ENCODE measurements around the gene MCF2L.

Gene MCF2L

GRCh38 chr13:113046883-113047244 is 77.8 kb downstream of the MCF2L start:
- Histone ChIP-seq H3K36me3 (ENCODE audit: control insufficient read depth in 2 of 2, insufficient read depth in 2 of 2, low read length in 2 of 2) (peaks cover 5 to 9% of the 10 kb centered on the region in 2 donors), H3K9me3 (ENCODE audit: control insufficient read depth in 2 of 2, low read length in 2 of 2) (no peaks in the 10 kb centered on the region), H3K27ac (ENCODE audit: low read depth in 2 of 2, low read length in 2 of 2) (no peak overlapping the region), H3K9ac (ENCODE audit: low read depth in 1 of 2, low read length in 2 of 2) (no peak overlapping the region), H3K4me1 (ENCODE audit: control insufficient read depth in 2 of 2, insufficient read depth in 2 of 2, low read length in 2 of 2) (peaks cover 0 to 2% of the 10 kb centered on the region in 2 donors), H3K27me3 (ENCODE audit: control insufficient read depth in 2 of 2, insufficient read depth in 2 of 2, low read length in 2 of 2) (no peaks in the 10 kb centered on the region), H3K4me3 (ENCODE audit: low read length in 2 of 2) (no peak overlapping the region)

- H3K27ac ChIP-seq (ENCODE audit: low read depth in 2 of 2, low read length in 2 of 2), result no peak overlapping the region
- peaks cover 0 to 2% of the 10 kb centered on the region in 2 donors for H3K4me1 ChIP-seq (ENCODE audit: control insufficient read depth in 2 of 2, insufficient read depth in 2 of 2, low read length in 2 of 2)
- no peaks in the 10 kb centered on the region for H3K9me3 ChIP-seq (ENCODE audit: control insufficient read depth in 2 of 2, low read length in 2 of 2)
- peaks cover 5 to 9% of the 10 kb centered on the region in 2 donors for H3K36me3 ChIP-seq (ENCODE audit: control insufficient read depth in 2 of 2, insufficient read depth in 2 of 2, low read length in 2 of 2)
- H3K4me3 ChIP-seq (ENCODE audit: low read length in 2 of 2), result no peak overlapping the region
- no peak overlapping the region for H3K9ac ChIP-seq (ENCODE audit: low read depth in 1 of 2, low read length in 2 of 2)
- no peaks in the 10 kb centered on the region for H3K27me3 ChIP-seq (ENCODE audit: control insufficient read depth in 2 of 2, insufficient read depth in 2 of 2, low read length in 2 of 2)
Measured at GRCh38 chr13:113047587-113047986, 78.6 kb downstream of the MCF2L start.

- Histone ChIP-seq H3K27me3 (ENCODE audit: control insufficient read depth in 2 of 2, insufficient read depth in 2 of 2, low read length in 2 of 2) (no peaks in the 10 kb centered on the region), H3K4me3 (ENCODE audit: low read length in 2 of 2) (no peak overlapping the region), H3K4me1 (ENCODE audit: control insufficient read depth in 2 of 2, insufficient read depth in 2 of 2, low read length in 2 of 2) (peaks cover 0 to 2% of the 10 kb centered on the region in 2 donors), H3K9me3 (ENCODE audit: control insufficient read depth in 2 of 2, low read length in 2 of 2) (no peaks in the 10 kb centered on the region), H3K9ac (ENCODE audit: low read depth in 1 of 2, low read length in 2 of 2) (no peak overlapping the region), H3K36me3 (ENCODE audit: control insufficient read depth in 2 of 2, insufficient read depth in 2 of 2, low read length in 2 of 2) (peaks cover 5 to 13% of the 10 kb centered on the region in 2 donors), H3K27ac (ENCODE audit: low read depth in 2 of 2, low read length in 2 of 2) (no peak overlapping the region)
Measured at GRCh38 chr13:113048766-113049165, 79.8 kb downstream of the MCF2L start.

DNA sequence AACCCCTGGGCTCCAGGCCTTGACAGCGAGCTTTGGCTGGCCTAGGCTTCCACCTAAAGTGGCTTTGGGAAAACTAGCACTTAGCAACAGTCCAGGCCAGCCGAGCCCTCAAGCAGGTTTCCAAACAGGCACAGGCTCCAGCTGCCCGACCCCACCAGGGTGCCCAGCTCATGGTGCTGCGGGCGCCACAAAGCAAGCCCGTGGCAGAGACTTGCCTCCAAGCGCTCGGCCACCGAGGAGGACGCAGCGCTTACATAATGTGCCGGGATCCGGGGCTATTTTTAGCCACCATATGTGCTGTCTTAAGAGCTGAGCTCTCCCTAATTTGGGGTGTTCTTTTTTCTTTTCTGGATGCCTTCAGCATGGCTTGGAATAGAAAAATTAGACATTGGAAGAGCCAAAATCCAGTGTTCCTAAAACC is 80.5 kb downstream of the MCF2L start:
- Histone ChIP-seq H3K27me3 (ENCODE audit: control insufficient read depth in 2 of 2, insufficient read depth in 2 of 2, low read length in 2 of 2) (no peaks in the 10 kb centered on the region), H3K9me3 (ENCODE audit: control insufficient read depth in 2 of 2, low read length in 2 of 2) (no peaks in the 10 kb centered on the region), H3K27ac (ENCODE audit: low read depth in 2 of 2, low read length in 2 of 2) (no peak overlapping the region), H3K4me1 (ENCODE audit: control insufficient read depth in 2 of 2, insufficient read depth in 2 of 2, low read length in 2 of 2) (peaks cover 0 to 2% of the 10 kb centered on the region in 2 donors), H3K9ac (ENCODE audit: low read depth in 1 of 2, low read length in 2 of 2) (no peak overlapping the region), H3K4me3 (ENCODE audit: low read length in 2 of 2) (no peak overlapping the region), H3K36me3 (ENCODE audit: control insufficient read depth in 2 of 2, insufficient read depth in 2 of 2, low read length in 2 of 2) (peaks cover 5 to 10% of the 10 kb centered on the region in 2 donors)

GRCh38 chr13:113049981-113050380 is 81.0 kb downstream of the MCF2L start:
- Histone ChIP-seq H3K27ac (ENCODE audit: low read depth in 2 of 2, low read length in 2 of 2) (no peak overlapping the region), H3K9ac (ENCODE audit: low read depth in 1 of 2, low read length in 2 of 2) (no peak overlapping the region)

DNA sequence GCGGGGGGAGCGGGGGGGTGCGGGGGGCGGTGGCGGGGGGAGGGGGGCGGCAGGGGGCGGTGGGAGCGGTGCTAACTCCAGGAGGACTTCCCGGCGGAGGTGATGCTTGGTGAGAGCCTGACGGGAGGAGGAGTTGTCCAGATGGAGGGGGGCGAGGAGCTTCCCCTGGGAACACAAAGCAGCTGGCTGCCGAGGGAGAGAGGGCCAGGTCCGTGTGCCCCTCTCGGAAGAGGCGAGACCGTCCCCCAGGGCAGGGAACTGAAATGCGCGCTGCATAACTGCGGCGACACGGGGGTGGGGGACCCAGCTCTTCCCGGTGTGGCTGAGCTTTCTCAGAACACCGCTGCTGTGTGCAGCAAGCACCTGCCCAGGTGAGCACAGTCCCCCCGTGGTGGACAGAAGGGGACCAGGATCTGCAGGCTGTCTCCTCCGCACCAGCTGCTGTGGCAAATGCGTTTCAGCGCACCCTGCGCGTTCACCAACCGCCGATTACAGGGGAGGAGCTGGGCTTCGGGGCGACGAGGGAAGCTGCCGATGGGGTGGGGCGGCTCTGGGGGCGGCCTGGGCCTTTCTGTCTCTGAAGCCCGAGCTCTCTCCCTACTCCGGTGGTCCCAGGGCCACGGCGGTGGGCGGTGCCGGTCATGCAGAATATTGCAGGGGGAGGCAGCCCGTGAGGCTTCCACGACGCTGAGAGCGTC is 81.9 kb downstream of the MCF2L start:
- H3K36me3 ChIP-seq (ENCODE audit: control insufficient read depth in 2 of 2, insufficient read depth in 2 of 2, low read length in 2 of 2), result peaks cover 5 to 8% of the 10 kb centered on the region in 2 donors
- no peaks in the 10 kb centered on the region for H3K27me3 ChIP-seq (ENCODE audit: control insufficient read depth in 2 of 2, insufficient read depth in 2 of 2, low read length in 2 of 2)
- H3K27ac ChIP-seq (ENCODE audit: low read depth in 2 of 2, low read length in 2 of 2), result no peak overlapping the region
- no peak overlapping the region for H3K4me3 ChIP-seq (ENCODE audit: low read length in 2 of 2)
- no peaks in the 10 kb centered on the region for H3K9me3 ChIP-seq (ENCODE audit: control insufficient read depth in 2 of 2, low read length in 2 of 2)
- peaks cover 0 to 2% of the 10 kb centered on the region in 2 donors for H3K4me1 ChIP-seq (ENCODE audit: control insufficient read depth in 2 of 2, insufficient read depth in 2 of 2, low read length in 2 of 2)
- H3K9ac ChIP-seq (ENCODE audit: low read depth in 1 of 2, low read length in 2 of 2), result no peak overlapping the region

More at GRCh38 chr13:113049981-113050380, 81.0 kb downstream of the MCF2L start:
- no peaks in the 10 kb centered on the region for H3K9me3 ChIP-seq (ENCODE audit: control insufficient read depth in 2 of 2, low read length in 2 of 2)
- peaks cover 5 to 8% of the 10 kb centered on the region in 2 donors for H3K36me3 ChIP-seq (ENCODE audit: control insufficient read depth in 2 of 2, insufficient read depth in 2 of 2, low read length in 2 of 2)
- no peaks in the 10 kb centered on the region for H3K27me3 ChIP-seq (ENCODE audit: control insufficient read depth in 2 of 2, insufficient read depth in 2 of 2, low read length in 2 of 2)
- no peak overlapping the region for H3K4me3 ChIP-seq (ENCODE audit: low read length in 2 of 2)
- H3K4me1 ChIP-seq (ENCODE audit: control insufficient read depth in 2 of 2, insufficient read depth in 2 of 2, low read length in 2 of 2), result peaks cover 0 to 2% of the 10 kb centered on the region in 2 donors

- no peaks in the 10 kb centered on the region for H3K9me3 ChIP-seq (ENCODE audit: control insufficient read depth in 2 of 2, low read length in 2 of 2)
- H3K27me3 ChIP-seq (ENCODE audit: control insufficient read depth in 2 of 2, insufficient read depth in 2 of 2, low read length in 2 of 2), result no peaks in the 10 kb centered on the region
- peaks cover 0 to 2% of the 10 kb centered on the region in 2 donors for H3K4me1 ChIP-seq (ENCODE audit: control insufficient read depth in 2 of 2, insufficient read depth in 2 of 2, low read length in 2 of 2)
- peaks cover 5 to 8% of the 10 kb centered on the region in 2 donors for H3K36me3 ChIP-seq (ENCODE audit: control insufficient read depth in 2 of 2, insufficient read depth in 2 of 2, low read length in 2 of 2)
- H3K9ac ChIP-seq (ENCODE audit: low read depth in 1 of 2, low read length in 2 of 2), result no peak overlapping the region
- H3K4me3 ChIP-seq (ENCODE audit: low read length in 2 of 2), result no peak overlapping the region
- H3K27ac ChIP-seq (ENCODE audit: low read depth in 2 of 2, low read length in 2 of 2), result no peak overlapping the region
Measured at GRCh38 chr13:113051641-113052040, 82.6 kb downstream of the MCF2L start.

GRCh38 chr13:113052206-113052605 is 83.2 kb downstream of the MCF2L start:
- H3K4me3 ChIP-seq (ENCODE audit: low read length in 2 of 2), result no peak overlapping the region
- H3K36me3 ChIP-seq (ENCODE audit: control insufficient read depth in 2 of 2, insufficient read depth in 2 of 2, low read length in 2 of 2), result peaks cover under 1 to 8% of the 10 kb centered on the region in 2 donors
- H3K4me1 ChIP-seq (ENCODE audit: control insufficient read depth in 2 of 2, insufficient read depth in 2 of 2, low read length in 2 of 2), result peaks cover 0 to 2% of the 10 kb centered on the region in 2 donors
- H3K9ac ChIP-seq (ENCODE audit: low read depth in 1 of 2, low read length in 2 of 2), result no peak overlapping the region
- no peaks in the 10 kb centered on the region for H3K9me3 ChIP-seq (ENCODE audit: control insufficient read depth in 2 of 2, low read length in 2 of 2)
- H3K27ac ChIP-seq (ENCODE audit: low read depth in 2 of 2, low read length in 2 of 2), result no peak overlapping the region
- H3K27me3 ChIP-seq (ENCODE audit: control insufficient read depth in 2 of 2, insufficient read depth in 2 of 2, low read length in 2 of 2), result no peaks in the 10 kb centered on the region

DNA sequence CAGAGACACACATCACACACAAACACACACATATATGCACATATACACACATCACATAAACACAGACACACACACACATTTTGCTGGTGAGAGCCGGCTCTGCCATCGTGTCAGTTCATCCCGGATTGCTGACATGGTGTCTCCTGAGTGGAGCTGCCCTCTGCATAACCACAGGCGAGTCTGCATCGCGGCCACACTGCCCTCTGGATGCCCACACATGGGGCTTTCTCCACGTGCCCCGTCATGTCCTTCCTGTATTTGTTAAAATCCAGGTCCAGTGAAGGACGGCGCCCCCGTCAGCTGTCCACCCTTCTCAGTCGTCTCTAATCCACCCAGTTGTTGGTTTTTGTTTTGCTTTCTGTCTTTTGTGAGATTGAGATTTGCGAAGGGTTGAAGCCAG is 84.0 kb downstream of the MCF2L start:
- H3K27me3 ChIP-seq (ENCODE audit: control insufficient read depth in 2 of 2, insufficient read depth in 2 of 2, low read length in 2 of 2), result no peaks in the 10 kb centered on the region
- H3K36me3 ChIP-seq (ENCODE audit: control insufficient read depth in 2 of 2, insufficient read depth in 2 of 2, low read length in 2 of 2), result peaks cover 0 to 4% of the 10 kb centered on the region in 2 donors
- no peak overlapping the region for H3K4me3 ChIP-seq (ENCODE audit: low read length in 2 of 2)
- H3K9ac ChIP-seq (ENCODE audit: low read depth in 1 of 2, low read length in 2 of 2), result no peak overlapping the region
- peaks cover 0 to 2% of the 10 kb centered on the region in 2 donors for H3K4me1 ChIP-seq (ENCODE audit: control insufficient read depth in 2 of 2, insufficient read depth in 2 of 2, low read length in 2 of 2)
- no peak overlapping the region for H3K27ac ChIP-seq (ENCODE audit: low read depth in 2 of 2, low read length in 2 of 2)
- H3K9me3 ChIP-seq (ENCODE audit: control insufficient read depth in 2 of 2, low read length in 2 of 2), result no peaks in the 10 kb centered on the region

DNA sequence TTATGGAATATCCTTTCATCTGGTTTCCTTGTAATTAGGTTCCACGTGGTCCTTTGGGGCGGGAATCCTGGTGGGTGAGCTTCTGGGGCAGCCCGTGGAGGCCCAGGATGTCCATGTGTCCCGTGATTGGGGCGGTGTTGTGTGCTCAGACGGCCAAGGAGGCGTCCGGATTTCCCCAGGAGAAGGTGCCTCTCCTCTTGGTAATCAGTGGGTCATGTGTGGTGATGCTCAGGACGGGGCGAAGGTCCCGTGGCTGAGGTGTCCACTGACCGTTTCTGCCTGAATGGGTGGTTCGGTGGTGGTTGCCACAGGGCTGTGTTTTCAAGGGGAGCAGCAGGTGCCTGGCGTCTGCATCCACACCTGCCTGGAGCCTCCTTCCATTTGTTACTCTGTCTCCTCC is 84.4 kb downstream of the MCF2L start:
- Histone ChIP-seq H3K36me3 (ENCODE audit: control insufficient read depth in 2 of 2, insufficient read depth in 2 of 2, low read length in 2 of 2) (peaks cover 0 to 4% of the 10 kb centered on the region in 2 donors), H3K4me1 (ENCODE audit: control insufficient read depth in 2 of 2, insufficient read depth in 2 of 2, low read length in 2 of 2) (peaks cover 0 to 2% of the 10 kb centered on the region in 2 donors), H3K27ac (ENCODE audit: low read depth in 2 of 2, low read length in 2 of 2) (no peak overlapping the region)

More for the DNA sequence above, 84.4 kb downstream of the MCF2L start:
- no peak overlapping the region for H3K9ac ChIP-seq (ENCODE audit: low read depth in 1 of 2, low read length in 2 of 2)
- H3K4me3 ChIP-seq (ENCODE audit: low read length in 2 of 2), result no peak overlapping the region
- no peaks in the 10 kb centered on the region for H3K27me3 ChIP-seq (ENCODE audit: control insufficient read depth in 2 of 2, insufficient read depth in 2 of 2, low read length in 2 of 2)
- H3K9me3 ChIP-seq (ENCODE audit: control insufficient read depth in 2 of 2, low read length in 2 of 2), result no peaks in the 10 kb centered on the region

Measured in mucosa of rectum (tissue), 2 donors.